GM19452 (cell line): ENCODE measurements around the gene PANX1.
"Not testable (repeated sequence)": the region's sequence is repeated elsewhere in the genome, so short reads cannot be mapped to it uniquely, and the experiment has no call there.

Source experiments
- ATAC-seq: cut with Tn5 transposase; IDR thresholded peaks from one replicate; pipeline ENCODE4 v1.9.1; 2021; ENCODE audit not compliant: unreplicated experiment

The PANX1 gene

GRCh38 chr11:94148189-94148588, 19.5 kb downstream of the PANX1 start:
- no peak for ATAC-seq

- no peak for ATAC-seq
Measured at GRCh38 chr11:94149431-94150017, 20.9 kb downstream of the PANX1 start.

- ATAC-seq, result no peak
Measured at GRCh38 chr11:94150056-94150455, 21.4 kb downstream of the PANX1 start.

GRCh38 chr11:94150704-94151685, 22.4 kb downstream of the PANX1 start:
- ATAC-seq, result no peak

GRCh38 chr11:94151903-94152677, 23.4 kb downstream of the PANX1 start:
- peak; percentile 46 for ATAC-seq

GRCh38 chr11:94152678-94153065, 24.0 kb downstream of the PANX1 start:
- no peak for ATAC-seq

- ATAC-seq, result no peak
Measured at GRCh38 chr11:94153320-94153719, 24.7 kb downstream of the PANX1 start.

GRCh38 chr11:94154095-94154856, 25.6 kb downstream of the PANX1 start:
- no peak for ATAC-seq

- not testable (repeated sequence) for ATAC-seq
Measured at GRCh38 chr11:94157339-94157738, 28.7 kb downstream of the PANX1 start.

GRCh38 chr11:94168882-94169281, 40.2 kb downstream of the PANX1 start:
- no peak for ATAC-seq

- no peak for ATAC-seq
Measured at GRCh38 chr11:94169516-94169915, 40.9 kb downstream of the PANX1 start.

GRCh38 chr11:94169930-94170545, 41.4 kb downstream of the PANX1 start:
- ATAC-seq, result no peak

GRCh38 chr11:94170953-94171352, 42.3 kb downstream of the PANX1 start:
- no peak for ATAC-seq

GRCh38 chr11:94171693-94172440, 43.2 kb downstream of the PANX1 start:
- ATAC-seq, result peak; percentile 57

GRCh38 chr11:94175535-94175934, 46.9 kb downstream of the PANX1 start:
- no peak for ATAC-seq

- no peak for ATAC-seq
Measured at GRCh38 chr11:94178331-94178730, 49.7 kb downstream of the PANX1 start.

- ATAC-seq, result no peak
Measured at GRCh38 chr11:94179696-94180095, 51.1 kb downstream of the PANX1 start.

GRCh38 chr11:94181526-94181925, 52.9 kb downstream of the PANX1 start:
- ATAC-seq, result no peak

GRCh38 chr11:94181943-94182342, 53.3 kb downstream of the PANX1 start:
- no peak for ATAC-seq
